Ramos (cell line): Measurements from ENCODE around the gene CCDC93.

Source experiments
- in situ Hi-C: fragments of 300-500 bp; cut with MboI; formaldehyde crosslinking; loops from one replicate; pipeline ENCODE4 v1.14.3; 2022; ENCODE audit warnings: low sequenced_read_pairs; ENCODE audit not compliant: unreplicated experiment

Gene CCDC93

DNA sequence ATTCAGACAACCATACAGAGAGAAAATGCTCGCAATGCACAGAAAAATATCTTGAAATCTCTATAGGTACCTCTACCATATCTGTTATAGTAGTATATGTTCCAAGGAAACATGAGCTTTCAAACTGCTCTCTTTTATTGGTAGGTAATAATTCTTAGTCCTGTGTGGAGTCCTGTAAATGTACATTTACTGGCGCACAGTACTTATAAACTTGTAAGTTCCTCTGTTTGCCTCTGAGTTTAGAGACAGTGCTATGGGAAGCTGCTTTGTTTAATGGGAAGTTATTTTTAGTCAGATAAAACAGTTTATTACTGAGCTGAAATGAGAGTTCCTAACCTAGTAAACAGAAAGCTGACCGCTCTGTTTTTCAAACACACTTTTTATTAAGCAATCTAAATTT lies 52.7 kb downstream of the CCDC93 start:
- in situ Hi-C loops, result no loop called here

DNA sequence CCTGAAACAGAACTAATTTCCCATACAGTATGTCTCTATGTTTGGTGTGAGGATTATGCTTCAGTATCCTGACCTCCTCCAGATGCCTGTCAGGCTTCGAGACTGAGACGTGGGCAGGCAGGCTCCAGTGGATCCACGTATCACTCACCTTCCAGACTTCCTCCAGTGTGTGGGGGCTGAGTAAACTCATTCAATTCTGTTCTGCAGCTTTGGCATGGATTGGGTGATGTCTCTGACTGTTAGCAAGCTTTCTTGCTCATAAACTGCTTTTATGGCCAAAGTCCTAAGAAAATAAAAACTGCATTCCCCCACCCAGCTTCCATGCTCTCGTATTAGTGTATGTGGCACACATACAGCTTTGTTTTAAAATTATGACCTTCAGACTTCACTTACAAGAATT lies 53.6 kb downstream of the CCDC93 start:
- in situ Hi-C loops, result no loop called here

DNA sequence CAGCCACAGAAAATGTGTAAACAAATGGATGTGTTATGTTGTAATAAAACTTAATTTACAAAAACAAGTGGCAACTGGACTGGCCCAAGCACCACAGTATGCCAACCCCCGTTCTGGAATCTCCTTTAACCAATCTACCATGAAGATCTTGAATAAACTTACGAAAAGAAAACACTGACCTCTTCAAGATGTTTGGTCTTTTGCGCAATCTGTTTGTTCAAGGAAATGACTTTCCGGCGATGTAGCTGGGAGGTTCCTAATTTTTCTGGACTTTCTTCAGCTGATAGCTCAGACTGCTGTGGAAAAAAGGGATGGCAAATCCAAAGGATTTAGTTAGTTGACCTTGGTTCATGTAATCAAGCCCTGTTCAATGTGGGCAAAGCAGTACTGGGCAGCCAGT lies 55.7 kb downstream of the CCDC93 start:
- in situ Hi-C loops, result no loop called here

DNA sequence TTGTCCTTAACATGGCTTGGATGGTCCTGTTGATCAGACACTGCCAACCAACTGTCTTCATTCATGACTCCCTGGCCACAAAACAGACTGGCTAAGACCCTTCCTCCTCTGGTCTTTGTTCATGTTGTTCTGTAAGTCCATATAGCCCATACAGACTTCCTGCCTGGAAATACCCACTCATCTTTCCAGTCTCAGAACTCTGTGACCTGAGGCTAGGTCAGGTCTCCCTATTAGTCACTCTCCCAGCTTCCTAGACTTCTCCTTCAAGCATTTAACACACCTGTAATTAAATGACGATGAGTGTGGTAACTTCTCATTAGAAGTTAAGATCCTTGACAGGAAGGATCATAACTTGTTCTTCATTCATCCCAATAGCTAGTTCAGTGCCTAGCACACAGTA lies 56.3 kb downstream of the CCDC93 start:
- in situ Hi-C loops, result no loop called here

DNA sequence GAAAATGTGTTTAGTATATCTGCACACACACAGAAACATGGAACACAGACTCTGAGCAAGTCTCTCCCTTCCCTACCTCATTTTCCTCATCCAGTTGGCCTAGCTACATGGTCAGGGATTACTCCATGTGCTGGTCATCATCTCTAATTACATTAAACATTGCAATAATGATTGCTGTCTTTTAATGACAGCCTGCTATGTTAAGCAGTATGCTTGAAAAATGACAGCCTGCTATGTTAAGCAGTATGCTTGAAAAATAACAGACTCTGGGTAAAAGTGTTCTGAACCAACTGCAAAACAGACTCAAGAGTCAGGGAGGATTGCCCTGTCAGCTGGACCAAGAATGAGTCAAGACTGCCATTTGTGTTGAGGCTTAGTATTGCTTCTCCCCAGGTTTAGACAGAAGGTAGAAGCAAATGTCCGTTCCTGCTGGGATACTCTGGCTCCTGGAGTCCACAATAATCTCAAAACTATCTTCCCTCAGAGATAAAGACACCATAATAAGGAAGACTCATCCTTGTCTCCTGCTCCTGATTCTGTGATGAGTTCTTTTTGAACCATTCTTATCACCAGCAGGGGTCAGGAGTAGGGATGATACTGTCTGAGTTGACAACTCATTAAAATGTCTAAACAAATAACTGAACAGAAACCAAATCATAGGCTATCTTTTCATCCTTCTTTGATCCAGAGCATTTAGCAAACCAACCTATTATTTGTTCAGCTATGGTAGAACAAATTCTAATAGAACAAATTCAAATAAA lies 57.7 kb downstream of the CCDC93 start:
- in situ Hi-C loops, result no loop called here

DNA sequence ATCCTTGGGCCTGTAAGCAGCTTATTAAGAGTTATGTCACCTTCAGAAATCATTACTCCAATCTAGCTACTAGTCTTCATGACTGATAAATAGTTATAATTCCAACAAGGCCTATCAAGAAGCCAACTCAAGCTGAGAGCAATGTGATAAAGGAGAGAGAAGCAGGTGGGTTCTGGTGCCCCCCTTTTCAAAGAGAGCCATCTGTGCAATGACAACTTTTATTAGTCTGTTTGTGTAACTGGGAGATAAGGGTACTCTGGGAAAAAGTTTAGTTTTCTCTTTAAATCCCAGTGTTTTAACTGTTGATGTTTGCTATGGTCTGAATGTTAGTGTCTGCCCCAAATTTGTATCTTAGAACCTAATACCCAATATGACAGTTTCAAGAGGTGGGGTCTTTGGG lies 60.6 kb downstream of the CCDC93 start:
- in situ Hi-C loops, result no loop called here

DNA sequence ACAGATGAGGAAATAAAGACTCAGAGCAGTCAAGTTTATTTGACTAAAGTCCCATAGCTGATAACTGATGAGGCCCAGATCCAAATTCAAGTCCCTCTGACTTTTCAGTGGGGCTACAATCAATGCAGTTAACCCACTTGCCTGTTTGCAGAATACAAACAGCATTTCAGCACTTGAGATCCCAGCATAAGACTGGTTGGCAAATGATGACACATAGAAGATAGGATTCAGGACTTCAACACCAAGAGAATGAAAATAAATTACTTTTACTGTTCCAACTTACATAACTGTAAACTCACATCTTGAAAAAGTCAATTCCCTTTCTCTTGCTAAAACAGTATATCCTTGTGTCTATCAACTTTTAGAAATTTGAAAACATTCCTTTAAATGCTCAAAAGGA lies 61.2 kb downstream of the CCDC93 start:
- in situ Hi-C loops, result no loop called here

DNA sequence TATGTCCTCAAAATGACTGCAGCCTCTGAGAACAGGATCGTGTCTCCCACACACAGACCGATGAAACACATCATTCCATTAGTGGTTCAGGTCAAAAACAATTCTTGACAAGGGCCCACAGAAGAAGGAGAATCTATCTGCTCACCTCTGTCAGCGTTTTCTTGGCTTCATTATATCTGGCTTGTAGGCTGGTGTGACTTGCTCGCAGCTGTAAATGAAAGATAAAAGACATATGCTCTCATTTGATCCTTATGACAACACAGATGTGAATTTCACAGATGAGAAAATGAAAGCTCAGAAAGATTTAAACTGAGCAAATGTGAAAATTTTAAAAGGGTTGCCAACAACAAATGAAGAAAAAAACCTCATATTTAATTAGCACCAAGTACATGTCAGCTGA lies 61.6 kb downstream of the CCDC93 start:
- in situ Hi-C loops, result no loop called here

DNA sequence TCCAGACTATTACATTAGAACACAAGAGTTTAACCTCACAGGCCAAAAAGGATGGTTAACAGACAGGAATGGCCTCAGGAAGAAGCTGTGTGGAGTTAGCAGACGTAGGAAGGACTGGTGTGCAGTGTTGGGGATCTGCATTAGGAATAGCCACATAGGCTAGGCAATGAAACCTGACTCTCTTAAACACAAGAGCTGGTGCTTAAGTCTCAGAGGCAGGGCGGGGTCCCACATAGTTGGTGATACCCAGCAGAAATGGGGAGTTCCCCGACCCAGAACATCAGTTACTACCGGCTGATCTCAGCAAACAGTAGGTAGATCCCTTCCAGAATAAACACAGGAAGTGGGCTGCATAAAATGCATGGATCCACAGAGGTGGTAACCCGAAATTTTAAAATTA lies 64.1 kb downstream of the CCDC93 start:
- in situ Hi-C loops, result no loop called here

DNA sequence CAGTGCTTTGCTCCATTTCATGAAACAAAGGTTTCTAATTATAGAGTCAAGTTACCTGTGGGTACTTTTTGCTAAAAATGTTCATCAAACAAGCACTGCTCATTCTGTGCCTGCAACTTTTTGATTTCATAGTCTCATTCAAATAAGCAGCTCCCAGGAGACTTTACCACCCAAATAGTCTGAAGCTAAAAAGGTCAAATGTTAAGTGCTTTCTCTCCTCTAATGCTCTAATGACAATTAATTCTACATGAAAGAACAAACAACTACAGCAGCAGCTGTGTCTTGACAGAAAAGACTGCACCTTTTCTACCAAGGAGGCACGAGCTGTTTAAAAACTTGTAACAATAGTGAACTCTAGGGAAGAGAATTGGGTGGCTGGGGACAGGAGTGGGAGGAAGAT lies 65.3 kb downstream of the CCDC93 start:
- in situ Hi-C loops, result no loop called here

DNA sequence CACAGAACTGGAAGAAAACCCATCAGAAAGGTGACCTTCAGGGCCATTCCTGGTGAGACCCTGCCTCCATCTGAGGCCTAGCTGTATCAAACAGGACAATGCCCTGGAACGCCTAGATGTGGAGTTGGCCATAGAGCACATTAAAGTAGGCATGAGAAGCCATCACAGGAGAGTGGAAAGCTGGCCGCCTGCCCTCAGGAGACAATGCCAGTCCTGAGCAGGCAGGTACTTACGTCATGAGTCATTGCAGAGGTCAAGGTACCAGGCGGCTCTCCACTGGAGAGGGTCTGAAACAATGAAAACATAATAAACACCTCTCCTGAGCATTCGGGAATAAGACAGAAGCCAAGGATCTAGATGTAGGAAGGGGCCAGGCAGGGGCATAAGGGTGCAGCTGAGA lies 68.6 kb downstream of the CCDC93 start:
- in situ Hi-C loops, result no loop called here

DNA sequence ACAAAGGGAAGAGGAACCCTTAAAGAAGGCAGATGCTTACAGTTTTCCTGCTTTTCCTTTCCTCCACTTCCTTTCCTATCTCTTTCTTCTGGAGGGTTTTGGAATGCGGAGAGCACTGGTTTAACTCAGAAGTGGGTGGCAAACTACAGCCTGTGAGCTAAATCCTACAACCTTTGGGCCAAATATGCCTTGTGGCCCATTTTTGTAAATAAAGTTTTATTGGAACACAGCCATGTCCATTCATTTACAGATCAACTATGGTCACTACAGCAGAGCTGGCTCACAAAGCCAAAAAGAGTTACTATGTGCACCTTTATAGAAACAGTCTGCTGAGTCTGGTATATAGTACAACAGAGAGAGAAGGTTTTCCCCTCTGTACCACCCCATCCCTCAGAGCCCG lies 69.1 kb downstream of the CCDC93 start:
- in situ Hi-C loops, result no loop called here

DNA sequence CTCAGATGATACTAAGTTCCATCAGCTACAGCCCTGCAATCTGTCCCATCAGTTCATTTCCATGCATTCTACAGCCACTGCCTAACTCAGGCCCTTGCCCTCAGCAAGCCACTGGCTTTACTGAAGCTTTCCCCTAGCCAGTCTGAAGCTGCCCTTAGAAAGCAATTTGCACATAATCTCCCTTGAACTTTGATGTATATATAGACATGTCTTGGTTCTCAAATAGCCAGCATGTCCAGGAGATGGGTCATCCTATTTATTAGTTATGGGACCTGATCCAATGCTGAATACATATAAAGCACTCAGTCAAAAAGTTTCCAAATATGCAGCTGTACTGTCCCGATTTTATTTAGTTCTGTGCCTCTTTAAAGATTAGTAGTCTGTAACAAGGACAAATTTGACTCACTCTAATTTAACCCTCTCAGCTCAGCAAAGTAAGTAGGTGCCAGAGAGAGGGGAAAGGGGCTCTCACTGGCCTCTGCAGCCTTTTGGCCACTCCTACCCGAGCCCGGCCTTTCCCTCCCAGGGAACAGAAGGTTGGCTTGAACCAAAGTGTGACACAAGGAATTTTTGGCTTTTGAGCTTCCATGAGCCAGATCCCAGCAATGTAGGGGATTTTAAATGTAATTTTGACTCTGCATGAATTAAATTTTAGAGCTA lies 70.7 kb downstream of the CCDC93 start:
- in situ Hi-C loops, result no loop called here

DNA sequence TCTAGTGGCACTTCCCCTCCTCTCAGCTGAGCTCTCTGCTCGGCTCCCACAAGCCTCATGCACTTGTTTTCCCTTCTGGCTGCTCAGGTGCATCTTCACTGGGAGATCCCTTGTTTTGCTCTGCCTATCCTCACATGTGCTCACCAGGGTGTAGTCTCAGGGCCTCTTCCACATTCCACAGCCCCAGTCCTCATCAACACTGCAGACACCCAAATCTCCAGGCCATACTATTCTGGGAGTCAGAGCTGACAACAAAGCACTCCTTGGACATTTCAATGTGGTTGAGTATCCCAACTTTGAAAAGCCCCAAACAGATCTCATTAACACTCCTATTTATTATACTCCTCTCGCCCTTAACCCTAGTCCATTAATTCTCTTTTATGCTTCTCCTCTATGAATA lies 71.3 kb downstream of the CCDC93 start:
- in situ Hi-C loops, result no loop called here

DNA sequence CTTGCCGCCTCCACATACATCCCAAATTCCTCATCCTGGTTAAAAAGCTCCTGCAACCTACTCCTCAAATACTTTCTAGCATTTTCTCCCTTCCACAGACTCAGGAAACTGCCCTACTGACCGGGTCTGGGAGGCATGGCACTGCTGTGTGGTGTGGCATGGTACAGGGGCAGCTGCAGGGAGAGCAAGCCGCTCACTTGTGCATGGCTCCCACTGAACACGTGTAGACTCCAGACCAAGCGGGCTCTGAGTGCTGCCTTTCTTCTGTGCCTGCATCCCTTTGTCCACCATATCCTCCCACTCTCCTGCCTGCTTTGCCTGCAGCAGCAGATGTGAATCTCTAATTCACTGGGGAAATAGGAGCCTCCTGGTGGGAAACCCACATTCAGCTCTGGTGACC lies 72.2 kb downstream of the CCDC93 start:
- in situ Hi-C loops, result no loop called here

DNA sequence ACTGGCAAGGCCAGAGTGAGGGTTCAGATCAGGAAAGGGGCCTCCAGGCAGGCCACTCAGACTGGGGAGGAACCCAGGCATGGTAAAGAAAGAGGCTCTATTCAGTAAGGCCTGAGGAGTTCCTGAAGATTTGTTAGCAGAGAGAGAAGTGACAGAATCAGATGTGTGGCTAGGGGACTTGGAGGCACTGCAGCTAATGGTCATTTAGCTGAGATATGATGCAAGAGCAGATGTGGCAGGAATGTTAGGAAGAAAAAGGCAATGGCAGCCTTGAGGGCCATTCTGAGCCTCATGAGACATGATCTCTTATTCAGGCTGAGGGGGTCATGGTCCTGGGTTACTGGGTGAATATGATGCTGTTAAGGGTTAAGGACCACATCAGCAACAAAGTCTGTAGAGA lies 73.4 kb downstream of the CCDC93 start:
- in situ Hi-C loops, result no loop called here

DNA sequence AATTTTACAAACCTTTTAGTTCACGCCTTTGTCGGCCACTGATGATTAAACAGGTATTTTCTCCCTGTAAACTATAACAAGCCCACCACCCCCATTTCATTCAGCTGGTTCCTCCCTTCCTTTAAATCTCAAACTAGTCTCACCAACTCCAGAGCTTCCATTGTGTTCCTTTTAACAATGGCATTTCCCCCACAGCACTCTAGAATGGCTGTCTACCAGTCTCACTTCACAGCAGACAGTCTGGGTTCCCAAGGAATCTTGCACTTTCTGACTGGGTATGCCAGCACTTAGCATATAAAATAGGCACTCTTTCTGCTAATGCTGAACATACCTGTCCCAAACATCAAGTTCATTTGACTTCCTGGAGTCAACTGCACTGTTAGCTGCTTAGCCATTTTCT lies 75.3 kb downstream of the CCDC93 start:
- in situ Hi-C loops, result no loop called here

DNA sequence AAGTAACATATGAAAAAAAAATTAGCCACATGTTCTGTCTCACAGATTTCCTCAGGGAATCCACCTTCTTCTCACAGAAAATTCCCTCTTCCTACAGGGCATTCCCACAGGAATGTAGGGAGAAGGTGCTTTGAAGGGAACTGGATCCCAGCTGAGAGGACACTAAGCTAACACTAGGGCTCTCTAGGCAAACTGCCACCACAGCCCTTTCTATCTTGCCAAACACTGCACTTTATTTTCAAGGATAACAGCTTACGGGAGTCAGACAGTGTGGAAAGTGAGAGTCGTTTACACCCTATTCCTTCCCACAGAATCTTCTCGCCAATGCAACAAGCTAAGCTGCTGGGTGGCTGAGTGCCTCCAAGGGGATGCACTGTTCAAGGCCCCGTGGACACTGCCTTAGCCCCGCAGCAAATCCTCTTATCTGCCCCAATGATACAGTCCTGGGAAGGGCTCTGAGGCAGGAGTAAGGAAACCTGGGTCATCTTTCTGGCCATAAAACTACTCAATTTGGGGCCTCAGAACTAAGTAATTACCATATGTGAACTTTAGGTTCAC lies 76.9 kb downstream of the CCDC93 start:
- in situ Hi-C loops, result no loop called here

DNA sequence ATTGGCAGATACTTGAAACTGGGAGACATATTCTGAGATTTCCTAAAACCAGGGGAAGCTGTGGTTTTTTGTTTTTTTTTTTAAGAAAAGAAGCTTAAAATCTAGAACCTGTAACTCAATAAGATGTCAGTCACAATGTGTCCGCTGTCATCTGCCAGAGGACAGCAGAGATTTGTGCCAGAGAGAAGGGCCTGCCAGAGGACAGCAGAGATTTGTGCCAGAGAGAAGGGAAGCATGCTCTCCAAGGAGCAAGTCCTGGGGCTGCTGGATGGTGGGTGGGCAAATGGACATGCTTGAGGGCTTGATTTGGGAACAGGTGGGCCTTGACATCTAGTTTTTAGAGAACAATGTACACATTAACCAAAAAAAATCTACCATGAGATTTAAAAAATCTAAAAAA lies 77.9 kb downstream of the CCDC93 start:
- in situ Hi-C loops, result no loop called here

DNA sequence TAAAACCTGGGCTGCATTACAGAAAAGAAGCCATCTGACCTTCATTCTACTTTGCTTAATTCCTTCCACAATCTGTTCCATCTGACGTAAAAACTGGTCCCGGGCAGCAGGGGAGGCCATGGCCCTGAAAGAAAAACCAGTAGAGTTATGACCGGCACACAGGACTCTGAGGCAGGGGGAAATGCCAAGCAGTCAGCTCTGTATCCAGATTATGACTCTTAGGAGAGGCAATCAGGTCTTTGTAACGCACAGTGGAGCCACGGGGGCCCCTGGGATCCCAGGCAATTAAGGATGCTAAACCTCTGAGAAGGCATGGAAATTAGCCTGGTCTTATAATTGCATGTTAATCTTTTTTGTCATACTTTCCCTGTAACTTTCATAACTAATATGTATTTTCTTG lies 78.4 kb downstream of the CCDC93 start:
- in situ Hi-C loops, result no loop called here

DNA sequence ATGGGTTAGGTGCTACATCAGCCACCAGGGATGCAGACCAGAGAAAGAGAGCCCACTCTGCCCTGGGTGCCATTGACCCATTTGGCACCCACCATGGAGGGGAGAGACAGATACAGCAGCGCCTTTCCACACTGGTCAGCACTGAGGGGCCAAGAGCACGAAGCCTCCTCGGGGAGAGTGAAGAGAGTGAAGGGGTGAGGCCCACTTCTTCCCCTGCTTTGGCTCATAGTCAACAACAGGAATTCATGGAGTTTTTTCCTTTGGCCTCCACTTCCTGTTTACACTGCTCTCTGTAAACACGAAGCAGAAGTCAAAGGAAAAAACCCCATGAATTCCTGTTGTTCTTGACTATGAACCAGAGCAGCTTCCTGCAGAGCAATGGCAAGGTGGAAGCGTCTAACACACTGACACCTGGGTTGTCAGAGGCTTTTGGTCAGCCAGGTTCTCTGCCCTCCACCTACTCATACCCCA lies 80.0 kb downstream of the CCDC93 start:
- in situ Hi-C loops, result no loop called here

DNA sequence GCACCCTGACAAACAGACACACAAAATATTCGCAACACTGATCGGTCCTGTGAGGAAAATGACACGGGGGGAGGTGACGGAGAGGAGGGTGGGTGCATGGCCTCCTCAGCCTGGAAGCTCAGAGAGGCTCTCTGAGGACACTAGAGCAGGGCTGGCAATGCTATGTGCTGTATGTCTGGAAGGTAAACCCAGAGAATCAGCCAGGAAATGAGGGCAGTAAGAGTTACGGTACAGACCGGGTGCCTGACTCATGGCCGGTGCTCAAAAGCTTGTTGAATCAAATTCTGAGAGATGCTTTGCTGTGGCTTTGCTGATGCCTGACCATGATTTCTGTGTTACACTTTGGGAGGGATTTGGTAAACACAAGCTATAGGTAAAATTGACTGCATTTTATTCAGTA lies 81.9 kb downstream of the CCDC93 start:
- in situ Hi-C loops, result no loop called here
